GM12878 (cell line): ENCODE results near the gene REPIN1. TPM values are rescaled to one million over a fixed set of nuclear protein-coding genes. Genes with fewer than 3 reads are reported as not detected.
A peak's percentile ranks its signal among the peaks of the same experiment; 100 is the strongest.

Source experiments
- ATF3 ChIP-seq: IDR thresholded peaks from 2 replicates; pipeline ENCODE4 v1.6.1; 2011; ENCODE audit warnings: low read depth, mild to moderate bottlenecking, low read length, moderate library complexity, borderline replicate concordance; ENCODE audit errors: extremely low read depth
- BACH1 ChIP-seq: fragments of 450-650 bp; IDR thresholded peaks from 2 replicates; pipeline ENCODE4 v1.6.1; 2017; ENCODE audit warnings: mild to moderate bottlenecking, borderline replicate concordance
- CHD2 ChIP-seq: IDR thresholded peaks from 2 replicates; pipeline ENCODE4 v1.6.1; 2011; ENCODE audit warnings: low read depth, low read length, improper control_type of control experiment, borderline replicate concordance
- CTCF ChIP-seq, 3 experiments: IDR thresholded peaks in 2 of 3; conservative IDR thresholded peaks in 1 of 3; 2 replicates each; pipeline ENCODE4 v1.5.1; 2011; ENCODE audit warnings: low read depth in 3 of 3, low read length in 3 of 3, mild to moderate bottlenecking in 3 of 3, control low read depth in 2 of 3, moderate library complexity in 2 of 3, inconsistent platforms in 1 of 3, mixed read lengths in 1 of 3; ENCODE audit not compliant: control insufficient read depth in 2 of 3, insufficient read depth in 1 of 3; ENCODE audit errors: extremely low read depth in 1 of 3
- CUX1 ChIP-seq: IDR thresholded peaks from 2 replicates; pipeline ENCODE4 v1.6.1; 2012; ENCODE audit warnings: improper control_type of control experiment, low read depth, low read length; ENCODE audit not compliant: insufficient replicate concordance
- ELK1 ChIP-seq: IDR thresholded peaks from 2 replicates; pipeline ENCODE4 v1.6.1; 2012; ENCODE audit warnings: low read depth, low read length, improper control_type of control experiment
- FOXK2 ChIP-seq: fragments of 450-650 bp; IDR thresholded peaks from 2 replicates; pipeline ENCODE4 v1.6.1; 2017; ENCODE audit warnings: mild to moderate bottlenecking, moderate library complexity
- HDGF ChIP-seq: fragments of 450-650 bp; IDR thresholded peaks from 2 replicates; pipeline ENCODE4 v1.6.1; 2016; ENCODE audit warnings: antibody characterized with exemption
- IRF4 ChIP-seq: IDR thresholded peaks from 2 replicates; pipeline ENCODE4 v1.6.1; 2011; ENCODE audit warnings: low read depth, low read length
- JUND ChIP-seq: IDR thresholded peaks from 2 replicates; pipeline ENCODE4 v1.6.1; 2012; ENCODE audit warnings: low read depth, mild to moderate bottlenecking, low read length, improper control_type of control experiment, moderate library complexity
- PML ChIP-seq: IDR thresholded peaks from 2 replicates; pipeline ENCODE4 v1.6.1; 2012; ENCODE audit warnings: low read length, inconsistent platforms
- POLR2A ChIP-seq: IDR thresholded peaks from 2 replicates; pipeline ENCODE4 v1.6.1; 2011; ENCODE audit warnings: low read depth, mild to moderate bottlenecking, low read length
- RAD51 ChIP-seq: fragments of 450-650 bp; IDR thresholded peaks from 2 replicates; pipeline ENCODE4 v1.6.1; 2016; ENCODE audit warnings: moderate library complexity, mild to moderate bottlenecking, inconsistent platforms
- TCF12 ChIP-seq: IDR thresholded peaks from 2 replicates; pipeline ENCODE4 v1.6.1; 2011; ENCODE audit warnings: low read depth, mild to moderate bottlenecking, low read length
- YY1 ChIP-seq: IDR thresholded peaks from 2 replicates; pipeline ENCODE4 v1.6.1; 2011; ENCODE audit warnings: low read depth, mild to moderate bottlenecking, low read length
- ZNF622 ChIP-seq: fragments of 450-650 bp; IDR thresholded peaks from 2 replicates; pipeline ENCODE4 v1.6.1; 2017; ENCODE audit warnings: mild to moderate bottlenecking, inconsistent platforms
- ZNF687 ChIP-seq: fragments of 450-650 bp; IDR thresholded peaks from 2 replicates; pipeline ENCODE4 v1.6.1; 2017; ENCODE audit warnings: mild to moderate bottlenecking, moderate library complexity
- polyA plus RNA-seq, 11 experiments: library from polyadenylated mRNA; depleted of rRNA in 4 of 11; unstranded in 6 of 11; stranded (reverse) in 5 of 11; fragments of >200 nt; fragmentation: Nextera tagmentation in 4 of 11; fragmentation: Illumina TruSeq in 1 of 11; extraction: Ambion mirVana in 4 of 11; extraction: Trizol in 1 of 11; gene quantifications; 1 replicate in 1 of 11; 2 replicates in 10 of 11; pipeline versions ENCODE4 v1.2.1 to v1.2.3, GENCODE V29; 2011 to 2016; ENCODE audit warnings: inconsistent platforms in 2 of 11, missing spikeins in 2 of 11, low read depth in 1 of 11
- total RNA-seq, 4 experiments: library from RNA; depleted of rRNA in 3 of 4; stranded (reverse); fragments of >200 nt in 3 of 4; fragmentation: Illumina TruSeq in 1 of 4; extraction: Trizol in 1 of 4; gene quantifications; 2 replicates each; pipeline versions ENCODE4 v1.2.1 to v1.2.3, GENCODE V29; 2013 to 2021

The REPIN1 gene
- total and polyA plus RNA-seq, 10 of the 15 experiments (the other 5 are each of a cell fraction or from before 2014, with no cell fraction given): 5.1 to 172 (median 76.9) TPM

GRCh38 chr7:150322833-150323681 is 45.6 kb upstream of the REPIN1 start, which contains the start of the genes ACTR3C and LRRC61 (continued):
- TF ChIP-seq ATF3: no peak
- TF ChIP-seq CTCF (IDR thresholded peaks at IDR 0.05 in 2 of 3, conservative IDR thresholded peaks at IDR 0.05 in 1 of 3; ENCODE audit: control insufficient read depth in 2 of 3, extremely low read depth in 1 of 3, insufficient read depth in 1 of 3, low read depth in 3 of 3, low read length in 3 of 3): peak; percentile 19 to 43 (median 26); a peak in 3 of 6 replicates
- TF ChIP-seq IRF4: no peak
- TF ChIP-seq CUX1: no peak
- peak; percentile 92 for TF ChIP-seq POLR2A
- TF ChIP-seq JUND: peak; percentile 94
- TF ChIP-seq RAD51: no peak
- TF ChIP-seq ZNF687: peak; percentile 96
- TF ChIP-seq ELK1: peak; percentile 63
- TF ChIP-seq FOXK2: peak; percentile 95
- no peak for TF ChIP-seq ZNF622
- no peak for TF ChIP-seq TCF12
- no peak for TF ChIP-seq YY1
- TF ChIP-seq PML: peak; percentile 80
- TF ChIP-seq HDGF: peak; percentile 52; the same call in 1 of the 2 replicates
- TF ChIP-seq CHD2: no peak
- TF ChIP-seq BACH1: peak; percentile 59; the same call in 1 of the 2 replicates
